ENCODE measurements around the gene RAET1L.

- TF ChIP-seq SMAD3 (CRISPR knock-in tag; IDR thresholded peaks at IDR 0.05; ENCODE audit: borderline replicate concordance) (no peak), SP1 (CRISPR knock-in tag; conservative IDR thresholded peaks at IDR 0.05) (no peak), MAX (CRISPR knock-in tag; IDR thresholded peaks at IDR 0.05) (no peak), CTCF (IDR thresholded peaks at IDR 0.05) (no peak), ATF6 (CRISPR knock-in tag; IDR thresholded peaks at IDR 0.05) (no peak), ATF2 (CRISPR knock-in tag; IDR thresholded peaks at IDR 0.05; ENCODE audit: borderline replicate concordance, low read depth) (no peak), ELF4 (CRISPR knock-in tag; IDR thresholded peaks at IDR 0.05; ENCODE audit: low read depth) (no peak), CREB1 (CRISPR knock-in tag; IDR thresholded peaks at IDR 0.05) (no peak)
Measured at GRCh38 chr6:150024646-150025155, 631 bp downstream of the RAET1L start.

Data from WTC11 (cell line).